ACHN (cell line): ENCODE results near the gene KRT3.
A peak's percentile ranks its signal among the peaks of the same experiment; 100 is the strongest.

Experiments used
- DNase-seq: peaks from one replicate; pipeline ENCODE4 v3.0.0-alpha.2; 2015
- in situ Hi-C: cut with HindIII; loops from 2 replicates; pipeline ENCODE4 v1.10.0; 2017; ENCODE audit warnings: low sequenced_read_pairs, low pct_ligation_motif_present, low pct_unique_long_range_greater_than_20kb

KRT3 gene

GRCh38 chr12:52795694-52796428 lies at the start of gene KRT3:
Gene KRT3 (minus strand): TSS chr12:52796117. CDS start chr12:52796042, 75 bp downstream.
- no peak for DNase-seq
- in situ Hi-C loops = no loop called here

DNA sequence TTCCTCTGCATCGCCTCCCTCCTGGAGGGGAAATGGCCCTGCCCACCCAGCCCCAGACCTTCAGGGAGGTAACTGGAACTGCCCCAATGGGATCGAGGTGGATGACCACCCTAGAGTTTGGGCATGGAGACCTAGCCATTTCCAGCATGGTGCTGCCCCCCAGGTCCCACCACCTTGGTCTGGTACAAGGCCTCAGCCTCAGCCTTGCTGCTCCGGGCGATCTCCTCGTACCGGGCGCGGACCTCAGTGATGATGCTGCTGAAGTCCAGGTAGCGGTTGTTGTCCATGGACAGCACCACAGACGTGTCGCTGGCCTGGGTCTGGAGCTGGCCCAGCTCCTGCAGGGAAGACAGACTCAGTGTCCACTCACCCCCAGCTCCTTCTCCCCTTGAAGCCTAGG lies 48.5 kb upstream of the KRT3 start:
- no peak for DNase-seq
- in situ Hi-C loops = no loop called here

GRCh38 chr12:52839436-52840105 lies 43.7 kb upstream of the KRT3 start:
- DNase-seq = no peak
- in situ Hi-C loops = no loop called here

GRCh38 chr12:52838609-52839435 lies 42.9 kb upstream of the KRT3 start:
- in situ Hi-C loops = no loop called here
- no peak for DNase-seq

GRCh38 chr12:52837781-52838608 lies 42.1 kb upstream of the KRT3 start:
- in situ Hi-C loops = no loop called here
- no peak for DNase-seq

DNA sequence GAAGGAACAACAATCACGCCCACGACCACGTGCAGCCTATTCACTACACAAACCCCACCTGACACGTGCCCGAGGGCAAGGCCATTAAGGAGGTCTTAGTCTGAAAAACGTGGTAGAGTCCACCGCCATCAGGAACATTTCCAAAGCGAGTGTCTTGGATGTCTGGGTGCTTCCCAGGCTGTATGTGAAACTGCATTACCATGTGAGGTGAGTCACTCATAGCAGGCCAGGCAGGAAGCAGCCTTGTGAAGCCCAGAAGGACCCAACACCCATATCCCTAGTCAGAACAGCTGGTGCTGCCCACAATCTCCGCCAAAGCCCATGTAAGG lies 41.5 kb upstream of the KRT3 start:
- DNase-seq = peak; percentile 51
- in situ Hi-C loops = no loop called here

DNA sequence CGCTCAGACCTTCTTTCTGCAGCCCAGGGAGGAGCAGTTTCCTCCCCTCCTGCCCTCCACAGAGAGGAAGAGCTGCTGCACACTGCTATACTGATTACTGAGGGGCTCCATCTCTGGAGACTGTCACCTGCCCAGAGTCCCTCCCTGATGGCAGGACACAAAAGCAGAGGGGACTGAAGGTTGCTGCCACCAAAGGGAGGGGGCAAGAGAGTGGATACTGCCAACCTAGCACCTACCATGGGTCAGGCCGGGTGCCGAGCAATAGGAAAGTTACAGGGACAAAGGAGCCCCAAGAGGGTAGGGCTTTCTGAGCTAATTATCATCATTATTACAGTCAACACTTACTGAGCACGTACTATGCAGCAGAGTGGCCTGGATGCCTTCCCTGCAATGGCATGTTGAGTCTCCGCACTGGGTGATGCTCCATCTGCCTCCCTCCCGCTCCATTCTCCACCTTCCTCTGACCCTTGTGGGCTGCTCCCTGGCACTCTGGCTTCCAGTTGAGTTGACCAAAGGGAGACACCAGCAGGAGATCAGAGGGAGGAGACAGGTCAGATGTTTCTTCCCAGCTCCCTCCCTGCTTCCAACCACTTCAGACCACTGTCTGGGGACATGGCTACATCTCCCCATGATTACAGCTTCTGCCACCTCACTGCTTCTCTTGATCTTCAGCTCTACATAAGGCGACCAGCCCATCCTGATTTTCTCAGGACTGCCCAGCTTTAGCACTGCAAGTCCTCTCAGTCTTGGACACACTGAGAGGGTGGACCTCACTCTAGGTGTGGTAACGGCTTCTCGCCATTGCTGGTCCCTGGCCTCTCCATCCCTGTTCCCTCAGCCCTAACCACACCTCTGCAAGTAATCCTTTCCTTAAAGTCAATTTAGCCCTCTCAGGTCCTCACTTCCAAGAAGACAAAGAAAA lies 40.8 kb upstream of the KRT3 start:
- no peak for DNase-seq
- in situ Hi-C loops = no loop called here

DNA sequence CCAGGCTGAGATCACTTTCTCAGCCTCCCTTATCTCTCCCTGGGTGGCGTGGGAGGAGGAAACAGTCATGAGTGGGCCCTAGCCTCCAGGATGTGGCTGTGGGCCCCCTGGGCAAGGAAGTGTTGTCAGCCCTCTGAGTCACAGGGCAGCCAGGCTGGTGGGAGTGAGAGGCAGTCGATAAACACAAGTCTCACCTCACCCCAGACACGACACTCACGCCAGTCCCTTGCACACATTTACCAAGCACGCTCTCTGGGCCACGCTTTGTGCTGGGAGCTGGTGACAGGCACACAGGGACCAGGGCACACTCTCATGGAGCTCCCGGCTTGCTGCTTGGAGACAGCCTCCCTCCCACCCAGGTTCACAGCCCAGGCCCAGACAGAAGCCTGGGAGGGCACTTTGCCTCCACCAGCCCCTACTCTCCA lies 40.1 kb upstream of the KRT3 start:
- DNase-seq = no peak
- in situ Hi-C loops = no loop called here

DNA sequence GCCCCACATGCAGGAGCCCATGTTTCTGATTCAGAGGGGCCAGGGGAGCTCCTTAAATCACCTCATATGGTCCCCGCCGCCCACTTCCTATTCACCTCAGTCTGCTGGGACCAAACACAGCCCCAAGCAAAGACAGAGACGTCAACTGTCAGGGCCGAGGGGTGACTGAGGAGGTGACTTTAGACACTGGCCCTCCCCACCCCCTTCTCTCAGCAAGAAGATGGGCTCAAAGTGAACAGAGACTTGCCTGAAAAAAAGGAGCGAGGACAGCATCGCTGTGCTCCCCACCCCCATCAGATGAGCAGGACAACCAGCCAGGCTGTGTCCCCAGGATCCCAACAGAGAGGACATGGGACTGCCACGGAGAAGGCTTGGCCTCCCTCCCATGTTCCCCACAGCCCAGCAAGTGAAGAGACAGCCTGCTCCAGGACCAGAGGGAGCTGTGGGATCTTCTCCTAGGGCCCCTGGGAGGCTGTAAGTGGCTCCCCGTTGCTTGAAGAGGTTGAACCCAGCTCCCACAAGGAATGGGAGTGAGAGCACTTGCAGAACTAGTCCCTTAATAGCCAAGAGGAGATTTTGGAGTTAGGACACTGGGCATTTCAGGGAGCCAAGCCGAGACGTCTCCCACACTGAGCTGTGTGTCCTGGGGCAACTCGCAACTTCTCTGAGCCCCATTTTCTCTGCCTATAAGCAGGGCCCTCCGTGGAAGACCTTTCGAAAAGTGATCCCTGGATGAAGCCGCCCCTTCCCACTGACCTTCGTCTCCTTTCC lies 39.5 kb upstream of the KRT3 start:
- DNase-seq = no peak
- in situ Hi-C loops = no loop called here

DNA sequence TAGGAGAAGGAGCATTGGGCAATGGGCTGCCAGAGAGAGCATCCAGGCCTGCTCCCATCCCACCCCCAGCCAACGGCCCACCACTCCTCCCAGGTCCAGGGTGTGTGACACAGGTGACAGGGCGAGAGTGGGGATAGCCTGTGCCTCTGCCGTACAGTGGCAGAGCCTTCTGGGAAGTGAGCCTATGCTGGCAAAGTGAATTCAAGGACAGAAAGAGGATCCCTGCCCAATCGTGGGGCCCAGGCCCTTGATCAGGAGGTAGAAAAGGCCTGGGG lies 38.7 kb upstream of the KRT3 start:
- in situ Hi-C loops = no loop called here
- DNase-seq = no peak

GRCh38 chr12:52833922-52834726 lies 38.2 kb upstream of the KRT3 start, which contains the start of gene KRT79:
Gene KRT79 (minus strand): TSS chr12:52834311. CDS start chr12:52834260, 51 bp downstream.
- in situ Hi-C loops = no loop called here
- no peak for DNase-seq

GRCh38 chr12:52832985-52833905 lies 37.3 kb upstream of the KRT3 start:
- no peak for DNase-seq
- in situ Hi-C loops = no loop called here

DNA sequence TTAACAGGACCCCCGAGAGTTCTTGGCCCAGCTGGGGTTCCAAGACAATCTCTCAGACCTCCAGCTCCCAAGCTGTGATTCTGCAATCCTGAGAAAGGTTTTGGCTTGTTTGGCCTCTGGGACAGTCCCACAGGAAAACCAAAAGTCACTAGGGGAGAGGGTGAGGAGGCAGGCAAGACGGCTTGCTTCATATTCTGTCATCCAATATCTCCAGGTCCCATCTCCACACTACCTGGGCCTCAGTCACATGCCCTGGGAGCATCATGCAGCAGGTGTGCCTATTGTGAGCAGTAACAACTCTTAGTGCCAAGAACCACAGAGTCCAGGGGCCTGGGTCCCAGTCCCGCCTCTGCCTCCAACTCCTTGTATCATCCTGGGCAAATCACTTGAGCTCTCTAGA lies 36.5 kb upstream of the KRT3 start:
- in situ Hi-C loops = no loop called here
- DNase-seq = no peak

GRCh38 chr12:52831251-52831650 lies 35.3 kb upstream of the KRT3 start:
- in situ Hi-C loops = no loop called here
- DNase-seq = no peak

GRCh38 chr12:52829986-52830770 lies 34.3 kb upstream of the KRT3 start:
- in situ Hi-C loops = no loop called here
- no peak for DNase-seq
